OCI-M2 (cell line): ENCODE data around the gene IL1RN.

Source experiments
- DNase-seq: peaks from one replicate; lab custom pipeline; 2025; ENCODE audit not compliant: unreplicated experiment; lab: John Stamatoyannopoulos, UW

Gene IL1RN

DNA sequence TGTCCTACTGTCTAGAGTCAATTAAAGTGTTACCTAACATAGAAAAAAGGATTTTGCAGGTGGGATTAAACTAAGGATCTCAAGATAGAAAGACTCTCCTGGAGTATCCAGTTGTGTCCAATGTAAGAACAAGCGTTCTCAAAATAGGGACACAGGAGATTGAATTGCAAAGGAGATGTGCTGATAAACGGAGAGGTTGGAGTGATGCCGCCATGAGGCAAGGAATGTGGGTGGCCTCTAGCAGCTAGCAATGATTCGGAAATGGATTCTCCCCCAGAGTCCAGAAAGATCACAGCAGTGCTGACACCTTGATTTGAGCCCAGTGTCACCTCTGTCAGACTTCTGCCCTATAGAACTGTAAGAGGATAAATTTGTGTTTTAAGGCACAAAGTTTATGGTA is 24.1 kb upstream of the IL1RN start:
- no peak for DNase-seq

DNA sequence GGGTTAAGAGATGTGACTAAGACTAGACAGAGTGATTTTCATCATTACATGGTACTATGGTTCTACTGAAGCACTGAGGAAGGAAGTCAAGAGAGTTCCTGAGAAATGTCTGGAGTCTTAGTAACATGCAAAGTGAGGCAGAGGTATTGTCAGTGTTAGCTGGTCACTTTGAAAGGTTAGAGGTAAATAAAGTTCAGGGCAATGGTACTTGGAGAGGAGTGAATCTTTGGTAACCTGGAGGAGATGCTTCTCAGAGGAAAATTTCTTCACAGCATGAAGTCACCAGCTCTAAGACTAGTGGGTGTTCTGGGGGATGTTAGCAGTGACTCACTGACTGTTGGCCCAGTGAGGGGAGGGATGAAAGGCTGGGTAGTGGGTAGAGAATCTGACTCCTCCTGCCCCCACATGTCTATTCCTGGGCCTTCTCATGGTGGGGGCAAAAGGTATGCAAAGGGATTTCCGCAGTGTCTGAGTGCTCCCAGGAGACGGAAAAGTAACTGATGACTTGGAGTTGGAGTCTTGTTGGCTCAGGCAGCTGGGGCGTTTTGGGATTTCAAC is 23.3 kb upstream of the IL1RN start:
- no peak for DNase-seq

DNA sequence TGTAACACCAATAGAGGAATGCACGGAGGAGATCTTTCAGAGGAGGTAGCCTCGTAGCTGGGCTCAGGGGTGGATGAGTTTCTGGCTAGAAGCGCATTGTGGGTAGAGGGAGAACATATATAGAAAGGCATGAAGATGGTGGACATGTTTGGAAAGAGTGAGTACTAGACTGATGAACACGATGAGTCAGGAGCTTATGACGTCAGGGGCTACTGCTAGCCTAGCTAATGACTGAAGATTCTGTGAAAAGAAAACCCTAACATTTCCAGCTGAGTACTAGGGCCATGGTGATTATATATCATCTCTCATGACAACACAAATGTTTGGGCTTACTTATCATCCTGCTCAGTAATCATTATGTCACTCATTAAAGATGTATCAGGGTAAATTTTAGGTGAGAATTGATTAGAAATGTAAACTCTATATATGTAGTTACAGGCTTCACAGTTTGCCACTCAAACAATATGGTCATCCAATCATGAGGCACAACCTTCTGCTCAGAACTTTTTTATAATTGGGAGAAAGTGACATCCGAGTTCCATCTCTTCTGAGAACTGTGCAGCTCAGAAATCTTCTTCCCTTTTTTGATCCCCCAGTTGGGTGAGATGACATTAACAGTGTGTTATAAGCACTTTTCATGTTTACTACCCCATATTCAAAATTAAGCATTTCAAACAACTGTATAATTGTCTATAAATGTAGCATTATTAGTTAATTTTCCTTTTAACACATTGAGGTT is 22.2 kb upstream of the IL1RN start:
- DNase-seq, result no peak

DNA sequence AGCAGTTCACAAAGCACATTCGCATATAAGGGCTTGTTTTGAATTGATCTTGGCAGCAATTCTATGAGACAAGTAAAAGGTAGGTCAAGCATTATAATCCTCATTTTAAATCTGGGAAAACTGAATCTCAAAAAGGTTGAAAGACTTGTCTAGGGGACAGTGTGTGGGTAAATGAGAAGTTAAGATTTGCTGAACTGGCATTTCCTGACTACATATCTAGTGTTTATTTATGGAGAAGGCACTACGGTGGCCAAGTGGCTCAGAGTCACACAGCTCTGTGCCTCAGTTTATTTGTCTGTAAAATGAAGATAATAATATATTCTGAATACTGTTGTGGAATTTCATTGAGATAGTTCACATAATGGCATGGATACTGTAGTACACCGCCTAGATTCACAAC is 16.3 kb upstream of the IL1RN start:
- DNase-seq, result no peak

DNA sequence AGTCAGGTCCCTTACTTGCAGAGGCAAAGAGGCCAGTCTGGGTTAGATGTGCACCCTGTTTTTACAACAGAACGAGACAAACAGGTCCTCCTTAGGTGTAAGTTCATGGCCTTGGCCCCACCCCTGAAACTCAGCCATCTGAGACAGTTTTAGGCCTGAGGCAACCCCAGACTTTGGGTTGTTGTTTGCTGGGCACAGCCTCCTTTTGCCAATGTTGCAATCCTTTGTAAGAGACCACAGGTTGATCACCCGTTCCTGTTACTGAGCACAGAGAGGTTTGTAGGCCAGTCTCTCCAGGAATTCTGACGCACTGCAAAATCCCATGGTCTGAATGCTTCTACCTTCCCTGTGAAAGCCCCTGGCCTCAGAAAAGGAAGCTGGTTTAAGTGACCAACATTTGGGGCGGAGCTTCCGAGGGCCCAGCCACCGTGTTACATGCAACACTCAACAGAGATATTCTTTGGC is 15.5 kb upstream of the IL1RN start:
- DNase-seq, result no peak

DNA sequence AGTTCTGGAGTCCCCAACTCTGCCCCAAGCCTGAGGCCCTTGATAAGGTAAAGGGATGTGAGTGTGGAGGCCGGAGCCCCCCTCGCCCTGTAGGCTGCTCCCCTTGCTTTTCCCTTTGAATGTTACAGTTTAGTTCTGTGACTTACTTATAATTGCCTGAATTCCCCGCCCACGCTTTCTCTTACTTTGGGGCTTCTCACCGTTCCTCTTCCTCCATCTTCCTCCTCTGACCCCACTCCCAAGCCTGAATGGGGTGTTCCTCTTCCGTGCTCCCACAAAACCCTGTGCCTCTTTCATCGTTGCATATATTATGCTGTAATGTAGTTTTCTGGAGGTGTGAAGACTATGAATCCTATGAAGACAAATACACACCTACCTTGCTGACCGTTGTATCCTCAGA is 15.0 kb upstream of the IL1RN start:
- DNase-seq, result no peak

DNA sequence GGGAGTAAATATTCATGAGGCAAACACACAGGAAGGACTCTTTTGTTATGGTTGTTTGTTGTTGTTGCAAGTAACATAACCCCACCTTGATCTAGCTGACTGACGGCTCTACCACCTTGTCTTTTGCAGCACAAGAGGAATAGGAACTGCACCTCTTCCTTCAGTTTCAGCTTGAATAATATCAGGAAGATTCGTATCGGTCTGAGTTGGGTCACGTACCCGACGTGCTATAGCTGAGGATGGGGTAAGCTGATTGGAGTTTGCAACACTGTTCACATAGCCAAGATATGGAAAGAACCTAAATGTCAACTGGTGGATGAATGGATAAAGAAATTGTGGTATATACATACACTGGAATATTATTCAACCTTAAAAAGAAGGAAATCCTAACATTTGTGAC is 14.5 kb upstream of the IL1RN start:
- DNase-seq, result no peak

DNA sequence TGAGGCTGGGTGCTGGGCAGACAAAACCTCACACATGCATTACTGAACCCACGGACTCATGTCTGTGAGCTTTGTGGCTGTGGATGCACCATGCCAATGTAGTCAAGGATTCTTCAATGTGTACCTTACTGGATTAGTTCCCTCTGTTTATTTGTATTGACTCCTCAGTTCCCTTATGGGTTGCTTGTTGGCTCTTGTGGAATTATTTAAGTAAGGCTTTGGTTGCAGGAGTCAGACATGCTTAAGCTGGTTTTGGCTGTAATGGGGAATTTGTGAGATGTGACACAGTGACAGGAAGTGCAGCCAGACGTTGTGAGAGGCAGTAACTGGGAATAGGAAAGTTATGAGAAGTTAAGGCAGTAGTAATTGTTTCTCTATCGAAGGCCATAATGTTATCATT is 13.6 kb upstream of the IL1RN start:
- DNase-seq, result no peak

DNA sequence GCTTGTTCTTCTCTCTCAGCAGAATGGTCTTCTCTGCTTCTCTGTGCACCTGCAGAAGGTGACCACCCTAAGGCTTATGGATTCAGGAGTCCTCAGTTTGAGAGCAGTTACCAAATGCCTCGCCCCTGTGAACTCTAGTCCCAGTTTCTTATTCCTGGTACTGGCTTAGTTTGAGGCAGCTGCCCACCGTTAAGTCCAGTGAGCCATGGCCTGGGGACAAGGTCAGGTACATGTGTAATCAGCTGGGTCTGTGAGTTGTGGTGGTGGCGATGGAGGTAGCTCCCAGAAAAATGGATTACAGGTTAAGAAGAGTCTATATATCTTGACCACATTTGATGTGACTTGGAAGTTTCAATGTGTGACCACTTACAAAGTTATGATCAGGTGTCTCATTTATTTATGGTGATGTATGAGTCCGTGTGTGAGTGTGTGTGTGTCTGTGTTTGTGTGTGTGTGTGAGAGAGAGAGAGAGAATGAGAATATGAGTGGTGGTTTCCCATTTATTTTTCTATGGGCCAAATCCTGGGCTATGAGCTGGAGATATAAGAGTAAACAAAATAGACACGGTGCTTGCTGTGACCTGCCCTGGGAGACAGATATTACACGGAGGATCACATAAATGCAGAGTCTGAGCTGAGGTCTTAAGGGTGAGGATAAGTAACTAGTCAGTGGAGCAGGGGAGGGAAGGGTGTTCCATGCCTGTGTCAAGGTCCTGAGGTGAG is 13.0 kb upstream of the IL1RN start:
- DNase-seq, result no peak

DNA sequence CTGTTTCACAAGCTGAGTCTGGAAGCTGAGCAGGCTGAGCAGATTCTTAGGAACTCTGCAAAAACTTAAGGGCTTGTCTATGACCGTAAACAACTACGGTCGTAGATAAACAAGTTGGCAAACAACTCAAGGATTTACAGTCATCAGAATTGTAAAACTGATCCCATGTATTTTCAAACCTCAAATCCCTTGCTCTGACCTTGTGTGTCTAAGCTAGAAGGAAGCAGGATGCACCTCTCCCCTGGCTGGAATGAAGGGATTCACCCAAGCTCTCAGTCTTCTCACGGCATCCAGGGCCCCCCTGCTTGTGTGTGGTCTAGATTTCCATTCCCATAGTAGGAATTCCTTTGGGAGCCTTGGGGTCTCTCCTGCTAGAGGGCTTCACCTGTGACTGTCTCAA is 12.4 kb upstream of the IL1RN start:
- DNase-seq, result no peak

DNA sequence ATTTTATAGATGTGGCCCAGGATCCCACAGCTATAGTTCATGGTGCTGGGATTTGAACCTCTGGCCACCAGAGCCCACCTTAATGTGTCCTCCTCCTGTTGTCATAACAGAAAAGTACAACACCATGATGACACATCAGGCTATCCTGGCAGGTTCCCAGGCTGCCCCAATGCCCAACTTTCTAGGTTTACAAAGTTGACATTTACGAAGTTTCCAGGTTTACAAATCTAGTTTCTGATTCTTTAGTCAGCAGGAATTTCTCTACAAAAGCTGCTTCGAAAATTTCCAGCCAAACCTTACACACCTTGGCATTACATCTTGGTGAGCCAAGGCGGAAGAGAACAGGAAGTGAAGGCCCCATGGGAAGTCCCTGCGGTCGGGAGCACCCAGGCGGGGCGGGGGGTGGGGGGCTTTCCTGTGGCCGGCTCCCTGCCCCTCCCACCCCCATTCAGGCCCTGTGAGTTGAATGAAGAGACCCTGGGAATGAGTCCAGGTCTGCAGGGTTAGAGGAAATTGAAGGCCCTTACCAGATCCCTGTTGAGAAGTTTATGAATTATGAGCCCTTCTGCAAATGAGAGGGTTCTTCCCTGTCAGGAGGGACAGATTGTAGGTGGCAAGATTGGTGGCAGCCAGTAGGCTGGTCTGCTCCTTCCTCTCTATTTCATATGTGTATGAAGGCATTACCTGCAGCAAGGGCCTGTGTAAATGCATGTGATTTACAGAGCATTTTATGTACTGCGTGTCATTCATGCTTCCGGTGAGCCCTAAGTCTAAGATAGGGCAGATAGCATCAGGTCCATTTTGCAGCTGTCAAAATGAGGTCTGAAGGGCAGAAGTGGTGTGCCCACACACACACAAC is 11.1 kb upstream of the IL1RN start:
- no peak for DNase-seq

DNA sequence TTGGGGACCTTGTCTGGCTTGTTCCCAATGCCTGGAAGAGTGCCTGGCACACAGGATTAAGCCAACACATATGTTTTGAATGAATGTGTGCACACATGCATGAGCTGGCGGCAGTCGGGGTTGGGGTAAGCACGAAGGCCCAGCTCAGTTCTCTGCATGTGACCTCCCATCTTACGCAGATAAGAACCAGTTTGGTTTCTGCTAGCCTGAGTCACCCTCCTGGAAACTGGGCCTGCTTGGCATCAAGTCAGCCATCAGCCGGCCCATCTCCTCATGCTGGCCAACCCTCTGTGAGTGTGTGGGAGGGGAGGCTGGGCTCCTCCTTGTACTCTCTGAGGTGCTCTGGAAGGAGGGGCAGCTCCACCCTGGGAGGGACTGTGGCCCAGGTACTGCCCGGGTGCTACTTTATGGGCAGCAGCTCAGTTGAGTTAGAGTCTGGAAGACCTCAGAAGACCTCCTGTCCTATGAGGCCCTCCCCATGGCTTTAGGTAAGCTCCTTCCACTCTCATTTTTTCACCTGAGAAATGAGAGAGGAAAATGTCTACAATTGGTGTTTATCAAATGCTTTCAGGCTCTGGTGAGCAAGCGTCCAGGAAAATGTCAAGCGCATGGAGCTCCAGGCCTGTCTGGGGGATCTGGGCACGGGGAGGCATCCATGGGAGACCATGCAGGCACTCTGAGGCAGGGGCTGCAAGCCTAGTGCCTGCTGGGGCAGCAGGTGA is 9.7 kb upstream of the IL1RN start:
- no peak for DNase-seq

DNA sequence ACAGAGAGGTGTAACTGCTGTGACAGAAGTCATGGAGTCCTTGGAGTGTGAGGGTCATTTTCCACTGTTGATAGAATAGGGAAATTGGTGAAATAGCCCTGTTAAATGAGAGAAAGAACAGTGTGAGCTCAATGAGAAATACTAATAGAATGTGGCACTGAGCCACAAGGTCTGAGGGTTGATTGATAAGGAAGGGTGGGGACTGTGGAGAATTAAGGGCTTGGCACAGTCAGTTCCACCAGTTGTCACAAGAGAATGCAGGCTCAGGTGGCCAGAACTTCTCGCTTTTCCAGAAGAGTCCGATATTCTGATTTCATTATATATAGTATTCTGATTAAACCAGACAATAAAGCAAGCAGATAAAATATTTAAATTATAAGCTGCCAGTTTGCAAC is 9.1 kb upstream of the IL1RN start:
- DNase-seq, result no peak

DNA sequence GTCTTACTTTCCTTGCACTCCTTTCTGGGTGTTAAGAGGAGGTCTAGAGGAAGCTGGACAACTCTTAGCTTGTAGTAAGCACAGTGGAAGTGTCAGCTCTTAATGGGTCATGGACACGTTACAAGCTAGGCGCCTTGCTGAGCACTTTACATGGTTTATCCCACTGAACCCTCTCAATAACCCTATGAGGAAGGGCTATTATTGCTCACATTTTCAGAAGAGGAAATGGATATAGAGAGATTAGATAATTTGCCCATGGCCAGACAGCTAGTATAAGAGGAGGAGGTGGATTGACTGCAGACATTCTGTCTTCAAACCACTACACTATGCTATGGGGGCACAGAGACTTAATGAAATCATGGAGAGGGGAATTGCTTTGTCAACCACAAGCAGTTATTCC is 8.3 kb upstream of the IL1RN start:
- DNase-seq, result no peak

DNA sequence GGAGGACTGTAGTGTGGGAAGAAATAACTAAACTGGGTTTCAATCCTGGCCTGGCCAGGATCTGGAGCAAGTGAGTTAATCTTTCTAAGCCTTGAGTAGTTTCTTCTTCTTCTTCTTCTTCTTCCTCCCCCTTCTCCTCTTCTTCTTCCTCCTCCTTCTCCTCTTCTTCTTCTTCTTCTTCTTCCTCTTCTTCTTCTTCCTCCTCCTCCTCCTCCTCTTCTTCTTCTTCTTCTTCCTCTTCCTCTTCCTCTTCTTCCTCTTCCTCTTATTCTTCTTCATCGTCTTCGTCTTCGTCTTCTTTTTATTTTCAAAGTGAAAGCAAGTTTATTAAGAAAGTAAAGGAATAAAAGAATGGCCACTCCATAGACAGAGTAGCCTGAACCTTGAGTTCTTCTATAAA is 6.5 kb upstream of the IL1RN start:
- DNase-seq, result no peak

DNA sequence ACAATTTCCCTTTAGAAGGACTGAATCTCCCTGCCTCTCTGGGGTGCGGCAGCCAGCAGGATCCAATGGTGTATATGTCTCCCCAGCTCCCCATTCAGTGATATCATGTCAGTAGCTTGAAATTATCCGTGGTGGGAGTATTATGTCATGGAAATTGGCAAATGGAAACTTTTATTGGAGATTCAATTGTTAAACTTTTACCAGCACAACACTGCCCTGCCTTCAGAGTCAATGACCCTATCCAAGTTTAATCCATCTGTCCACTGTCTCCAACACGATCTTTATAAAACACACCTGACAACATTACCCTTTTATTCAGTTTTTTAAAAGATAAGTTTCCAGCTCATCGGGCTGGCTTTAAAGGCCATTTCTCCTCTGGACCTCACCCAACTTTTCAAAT is 5.0 kb upstream of the IL1RN start:
- DNase-seq, result no peak

DNA sequence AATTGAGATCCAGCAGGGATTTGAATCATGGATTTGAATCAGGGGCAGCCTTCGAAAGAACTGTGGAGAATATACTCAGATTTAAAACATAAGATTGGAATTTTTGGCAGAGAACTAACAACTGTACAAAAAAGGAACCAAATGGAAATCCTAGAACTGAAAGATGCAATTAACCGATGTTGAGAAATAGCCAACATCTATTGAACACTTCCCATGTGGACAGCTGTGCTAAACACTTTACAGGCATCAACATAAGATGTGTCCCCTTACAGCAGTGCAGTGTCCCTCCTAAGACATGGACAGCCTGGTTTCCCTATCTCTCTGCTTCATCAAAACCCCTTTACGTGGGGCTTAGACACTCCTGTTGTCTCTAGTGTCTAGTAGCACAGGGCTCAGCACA is 3.7 kb upstream of the IL1RN start:
- DNase-seq, result no peak

DNA sequence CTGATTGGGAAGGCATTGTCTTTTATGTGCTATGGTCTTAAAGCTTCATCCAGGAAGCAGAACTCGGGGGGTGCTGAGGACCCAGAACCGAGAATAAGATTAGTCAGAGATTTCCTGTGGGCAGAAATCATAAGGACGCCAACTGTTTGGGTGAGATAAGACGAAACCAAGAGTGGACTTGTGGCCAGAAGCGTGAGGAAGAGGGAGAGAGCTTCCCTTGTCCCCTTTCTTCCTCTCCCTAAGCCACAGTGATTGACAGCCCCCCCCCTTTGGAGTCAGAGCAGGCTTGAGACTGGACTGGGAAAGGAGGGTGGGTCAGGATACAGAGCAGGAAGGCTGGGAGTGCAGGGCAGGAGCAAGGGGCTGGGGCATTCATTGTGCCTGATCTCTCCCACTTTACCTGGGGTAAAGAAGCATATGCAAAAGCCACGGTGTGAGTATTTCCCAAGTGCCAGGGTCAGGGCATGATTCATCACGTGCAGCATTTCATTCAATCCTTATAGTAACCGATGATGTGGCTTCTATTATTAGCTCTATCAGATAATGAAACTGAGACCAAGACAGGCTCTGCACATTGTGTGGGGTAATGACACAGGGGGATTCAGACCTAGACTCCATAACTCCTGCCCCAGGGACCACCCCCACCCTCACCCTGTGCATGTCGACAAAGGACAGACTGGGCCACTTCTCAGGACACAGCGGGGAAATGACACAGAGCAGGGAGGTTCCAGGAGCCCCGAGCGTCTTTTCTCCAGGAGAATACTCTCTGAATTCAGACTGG is 3.0 kb upstream of the IL1RN start:
- no peak for DNase-seq

DNA sequence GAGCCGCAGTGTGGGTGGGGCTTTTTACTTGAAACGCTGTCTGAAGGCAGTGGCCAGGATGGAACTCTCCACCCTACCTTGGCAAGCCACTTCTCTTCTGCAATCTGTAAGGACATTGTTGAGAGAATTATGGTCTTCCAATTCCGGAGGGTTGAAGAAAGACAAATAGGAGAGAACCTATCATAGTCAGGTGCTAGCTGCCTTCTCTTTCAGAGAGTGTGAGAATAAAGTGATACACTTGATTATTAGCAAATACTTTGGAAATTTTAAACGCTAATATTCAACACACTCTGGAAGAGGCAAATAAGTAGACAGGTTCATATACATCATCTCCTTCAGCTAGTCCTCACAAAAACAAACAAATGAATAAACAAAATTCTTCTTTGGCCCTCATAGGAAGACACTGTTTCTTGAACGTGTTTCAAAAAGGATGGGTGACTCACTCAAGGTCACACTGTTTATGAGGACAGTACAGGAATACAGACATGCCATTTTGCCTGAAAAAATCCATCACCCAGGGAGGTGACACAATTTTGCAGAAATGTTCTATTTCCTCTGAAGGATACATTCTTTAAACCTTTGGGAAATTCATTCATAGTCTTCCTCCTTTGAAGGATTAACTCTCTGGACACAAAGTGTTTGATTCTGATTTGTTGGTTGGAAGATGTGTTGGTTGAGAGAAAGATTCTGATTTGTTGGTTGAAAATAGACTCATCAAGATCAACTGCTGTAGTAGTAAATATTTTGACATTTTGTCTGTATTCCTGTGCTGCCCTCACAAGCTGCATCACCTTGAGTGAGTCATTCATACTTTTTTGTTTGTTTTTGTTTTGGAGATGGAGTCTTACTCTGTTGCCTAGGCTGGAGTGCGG is 2.2 kb upstream of the IL1RN start:
- no peak for DNase-seq
